ENCODE data around the gene TRIM66. TPM values are rescaled to one million over a fixed set of nuclear protein-coding genes. Genes with fewer than 3 reads are reported as not detected.
A peak's percentile ranks its signal among the peaks of the same experiment; 100 is the strongest.

TRIM66 gene
- total RNA-seq, 2 donors from 2014 or later = 12.5 to 27.7 TPM

DNA sequence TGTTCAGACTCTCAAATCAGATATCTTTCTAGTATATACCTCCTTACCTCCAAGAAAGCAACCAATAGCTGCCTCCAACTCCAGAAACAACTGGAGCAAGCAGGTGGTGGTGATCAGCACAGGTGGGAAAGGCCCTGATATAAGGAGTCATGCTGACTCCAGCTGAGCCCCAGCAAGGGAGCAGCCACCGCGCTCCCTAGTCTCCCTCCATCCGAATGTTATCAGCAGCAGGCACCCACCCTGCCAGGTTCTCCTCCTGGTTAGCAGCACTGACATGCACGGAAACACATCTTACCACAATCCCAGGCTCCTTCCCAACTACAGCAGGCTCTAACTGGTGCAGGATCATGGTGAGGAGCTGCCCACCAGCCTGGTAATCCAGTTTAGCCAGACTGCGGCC, 69.9 kb downstream of the TRIM66 start:
- Mint-ChIP-seq H3K36me3 (no peaks in the 10 kb centered on the region), H3K27me3 (no peaks in the 10 kb centered on the region), H3K4me1 (ENCODE audit: low read depth in 2 of 2) (peaks cover 0 to 8% of the 10 kb centered on the region in 2 donors), H3K9me3 (no peaks in the 10 kb centered on the region), H3K4me3 (no peak overlapping the region), H3K27ac (no peak overlapping the region)
- DNase-seq (ENCODE audit: low spot score) (no peak), ATAC-seq (no peak)

DNA sequence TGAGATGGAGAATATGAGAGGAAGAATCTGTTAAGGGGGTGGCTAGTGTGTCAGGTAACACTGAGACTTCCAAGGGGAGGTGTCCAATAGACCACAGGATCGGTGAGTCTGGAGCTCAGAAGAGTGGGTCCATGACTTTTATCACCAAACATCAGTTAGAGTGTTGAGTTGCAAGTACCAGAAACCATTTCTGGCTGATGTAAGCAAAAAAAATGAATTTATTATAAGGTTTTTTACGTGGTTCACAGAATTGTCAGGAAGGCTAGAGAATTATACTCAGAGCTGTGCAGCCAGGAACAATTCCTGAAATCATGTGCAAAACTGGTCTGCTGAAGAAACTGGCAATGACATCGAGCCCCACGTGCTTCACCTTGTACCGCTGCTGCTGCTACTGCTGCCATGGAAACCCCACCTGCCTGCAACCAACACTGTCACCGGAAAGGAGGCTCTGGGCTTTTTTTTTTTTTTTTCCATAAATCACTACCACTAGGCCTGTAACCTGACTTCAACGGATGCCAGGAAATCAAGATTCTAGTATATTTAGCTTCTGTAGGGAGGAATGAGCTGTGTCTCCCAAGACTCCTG, 71.8 kb downstream of the TRIM66 start:
- DNase-seq (ENCODE audit: low spot score) (no peak), ATAC-seq (no peak)
- H3K9me3 Mint-ChIP-seq = no peaks in the 10 kb centered on the region
- no peak overlapping the region for H3K4me3 Mint-ChIP-seq
- peaks cover 0 to 8% of the 10 kb centered on the region in 2 donors for H3K4me1 Mint-ChIP-seq (ENCODE audit: low read depth in 2 of 2)
- peaks cover 12% of the 10 kb centered on the region in 2 donors for H3K27me3 Mint-ChIP-seq
- no peak overlapping the region for H3K27ac Mint-ChIP-seq
- no peaks in the 10 kb centered on the region for H3K36me3 Mint-ChIP-seq

DNA sequence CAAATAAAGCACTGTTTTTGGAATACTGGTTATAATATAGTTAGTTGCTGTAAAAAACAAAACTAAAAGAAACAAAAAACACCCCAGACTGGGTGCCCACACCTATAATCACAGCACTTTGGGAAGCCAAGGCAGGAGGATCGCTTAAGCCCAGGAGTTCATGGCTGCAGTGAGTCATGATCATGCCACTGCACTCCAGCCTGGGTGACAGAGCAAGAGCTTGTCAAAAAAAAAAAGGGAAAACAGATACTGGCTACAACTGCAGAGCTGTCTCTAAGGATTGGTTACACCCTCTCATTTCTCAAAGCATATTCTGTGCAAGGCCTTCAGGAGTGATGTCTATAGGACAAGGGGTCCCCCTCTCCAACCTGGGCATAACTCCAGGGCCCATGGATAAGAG, 73.8 kb downstream of the TRIM66 start:
- Mint-ChIP-seq H3K27me3 (peaks cover 23 to 24% of the 10 kb centered on the region in 2 donors), H3K36me3 (no peaks in the 10 kb centered on the region), H3K4me1 (ENCODE audit: low read depth in 2 of 2) (peaks cover 0 to 8% of the 10 kb centered on the region in 2 donors), H3K27ac (no peak overlapping the region), H3K4me3 (no peak overlapping the region), H3K9me3 (no peaks in the 10 kb centered on the region)
- ATAC-seq = no peak
- no peak for DNase-seq (ENCODE audit: low spot score)

DNA sequence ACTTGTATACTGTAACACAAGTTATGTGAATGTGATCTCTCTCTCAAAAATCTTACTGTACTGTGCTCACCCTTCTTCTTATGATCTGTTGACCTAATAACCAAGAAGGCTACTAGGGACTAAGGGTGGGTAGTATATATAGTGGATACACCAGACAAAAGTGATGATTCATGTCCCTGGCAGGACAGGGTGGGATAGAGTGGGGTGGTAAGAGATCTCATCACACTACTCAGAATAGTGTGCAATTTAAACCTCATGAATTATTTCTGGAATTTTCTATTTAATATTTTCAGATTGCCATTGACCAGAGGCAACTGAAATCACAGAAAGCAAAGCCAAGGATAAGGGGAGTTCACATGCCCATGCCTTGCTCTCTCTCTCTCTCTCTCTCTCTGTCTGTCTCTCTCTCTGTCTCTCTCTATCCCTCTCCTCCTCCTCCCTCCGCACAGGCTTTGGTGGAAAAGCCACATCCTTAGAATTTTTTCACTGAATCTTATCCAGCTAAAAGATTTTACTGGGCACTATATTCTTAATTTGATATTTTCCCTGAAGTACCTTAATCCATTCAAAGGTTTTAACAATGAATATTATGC, 76.4 kb downstream of the TRIM66 start:
- Mint-ChIP-seq H3K27ac (no peak overlapping the region), H3K36me3 (no peaks in the 10 kb centered on the region)
- ATAC-seq = no peak

DNA sequence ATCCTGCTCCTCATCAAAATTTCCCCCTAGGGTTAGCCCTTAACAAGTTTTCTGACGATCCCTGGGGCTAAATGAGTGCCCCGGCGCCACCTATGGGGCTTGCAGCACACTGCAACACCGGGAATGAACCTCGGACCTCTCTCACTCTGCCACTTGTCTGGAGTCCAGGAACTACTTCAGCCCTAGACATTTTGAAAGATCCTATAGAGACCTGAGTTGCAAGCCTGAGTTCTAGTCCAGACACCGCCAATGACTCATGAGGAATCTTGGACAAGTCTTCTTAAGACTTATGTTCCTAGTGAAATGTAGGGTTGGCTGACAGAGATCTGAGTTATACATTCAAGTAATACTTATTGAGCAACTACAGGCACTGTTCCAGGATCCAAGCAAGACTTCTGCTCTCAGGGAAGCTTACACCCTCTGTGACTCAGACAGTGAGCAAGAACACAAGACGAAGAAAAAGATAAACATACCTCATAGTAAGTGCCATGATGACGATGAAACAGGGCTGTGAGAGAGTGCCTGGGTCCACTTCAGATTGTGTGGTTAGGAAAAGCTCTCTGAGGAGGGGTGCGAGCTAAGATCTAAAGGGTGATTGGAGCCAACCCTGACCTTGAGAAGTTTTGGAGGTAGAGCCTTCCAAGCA, 78.3 kb downstream of the TRIM66 start:
- H3K36me3 Mint-ChIP-seq = no peaks in the 10 kb centered on the region
- peaks cover 30 to 33% of the 10 kb centered on the region in 2 donors for H3K27me3 Mint-ChIP-seq
- H3K4me1 Mint-ChIP-seq (ENCODE audit: low read depth in 2 of 2) = no peaks in the 10 kb centered on the region
- DNase-seq (ENCODE audit: low spot score) (no peak), ATAC-seq (peak; percentile 66 to 71)
- H3K4me3 Mint-ChIP-seq = no peak overlapping the region
- H3K9me3 Mint-ChIP-seq = no peaks in the 10 kb centered on the region
- no peak overlapping the region for H3K27ac Mint-ChIP-seq

More for the DNA sequence above, 76.4 kb downstream of the TRIM66 start:
- Mint-ChIP-seq H3K27me3 (peaks cover 30 to 32% of the 10 kb centered on the region in 2 donors), H3K4me1 (ENCODE audit: low read depth in 2 of 2) (no peaks in the 10 kb centered on the region), H3K4me3 (no peak overlapping the region), H3K9me3 (no peaks in the 10 kb centered on the region)
- DNase-seq (ENCODE audit: low spot score) = no peak

DNA sequence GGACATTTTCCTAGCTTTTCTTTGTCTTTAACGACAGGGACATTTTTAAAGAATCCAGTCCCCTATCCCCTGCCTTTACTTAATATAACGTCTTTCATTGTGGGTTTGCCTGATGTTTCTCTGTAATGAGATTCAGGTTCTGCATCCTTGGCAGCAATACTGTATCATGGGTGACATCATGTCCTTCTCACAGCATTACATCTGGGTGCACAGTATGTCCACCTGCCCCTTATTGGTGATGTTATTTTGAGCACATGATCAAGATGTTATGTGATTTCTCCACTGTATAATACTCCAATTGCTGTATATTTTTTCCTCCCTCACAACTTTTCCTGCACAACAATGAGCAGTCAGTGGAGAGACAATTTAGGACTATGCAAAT, 78.8 kb downstream of the TRIM66 start:
- Mint-ChIP-seq H3K4me1 (ENCODE audit: low read depth in 2 of 2) (no peaks in the 10 kb centered on the region), H3K9me3 (no peaks in the 10 kb centered on the region), H3K27ac (no peak overlapping the region), H3K36me3 (no peaks in the 10 kb centered on the region), H3K27me3 (peaks cover 33 to 35% of the 10 kb centered on the region in 2 donors), H3K4me3 (no peak overlapping the region)
- DNase-seq (ENCODE audit: low spot score) = no peak
- peak in 1 of 2 donors; percentile 11 for ATAC-seq

DNA sequence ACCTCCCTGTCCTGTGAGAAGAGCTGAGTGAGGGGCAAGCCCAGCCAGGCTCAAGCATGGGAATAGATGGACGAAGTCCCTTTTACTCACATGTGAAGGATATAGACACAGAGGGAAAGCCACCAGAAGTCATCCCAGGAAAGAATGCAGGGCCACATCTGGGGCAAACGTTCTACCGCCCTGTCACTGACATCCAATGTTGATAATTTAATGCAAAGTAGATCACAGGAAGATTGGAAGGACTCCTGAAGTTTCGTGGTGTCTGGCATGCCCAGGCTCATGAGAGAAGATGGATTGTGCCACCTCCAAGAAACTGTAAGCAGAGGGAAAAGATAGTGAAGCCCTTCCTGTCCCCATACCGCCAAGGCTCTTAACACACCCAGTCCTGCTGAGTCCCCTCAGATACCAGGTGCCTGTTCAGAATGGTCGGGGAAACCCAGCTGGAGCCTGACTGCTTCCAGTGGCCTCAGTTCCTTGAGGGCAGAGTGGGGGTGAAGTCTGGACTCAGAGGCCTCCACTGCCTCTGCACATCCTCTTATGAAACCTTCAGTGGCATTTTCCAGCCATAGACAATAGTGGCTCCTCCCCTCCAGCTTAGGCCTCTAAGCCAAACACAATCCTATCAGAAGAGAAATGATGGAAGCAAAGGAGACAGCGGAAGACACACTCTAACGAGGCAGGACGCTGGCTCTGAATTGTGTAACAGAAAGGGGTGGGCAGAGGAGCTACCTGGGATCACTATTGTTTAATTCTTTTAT, 80.9 kb downstream of the TRIM66 start:
- Mint-ChIP-seq H3K36me3 (no peaks in the 10 kb centered on the region), H3K27ac (no peak overlapping the region)
- no peak for ATAC-seq

DNA sequence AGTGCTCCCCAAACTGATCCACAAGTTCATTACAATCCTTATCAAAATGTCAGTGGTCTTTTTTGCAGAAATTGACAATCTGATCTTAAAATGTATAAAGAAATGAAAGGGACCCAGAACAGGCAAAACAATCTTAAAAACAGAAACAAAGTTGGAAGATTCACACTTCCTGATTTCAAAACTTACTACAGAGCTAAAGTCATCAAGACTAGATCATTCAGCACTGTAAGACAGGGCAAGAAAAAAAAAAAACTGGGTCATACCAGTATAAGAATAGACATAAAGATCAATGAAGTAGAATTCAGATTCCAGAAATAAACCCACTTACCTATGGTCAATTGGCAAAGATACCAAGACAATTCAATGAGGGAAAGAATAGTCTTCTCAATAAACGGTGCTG, 84.0 kb downstream of the TRIM66 start:
- peaks cover 35 to 50% of the 10 kb centered on the region in 2 donors for H3K27me3 Mint-ChIP-seq
- ATAC-seq = no peak

More for the DNA sequence above, 80.9 kb downstream of the TRIM66 start:
- DNase-seq (ENCODE audit: low spot score) = no peak
- no peak overlapping the region for H3K4me3 Mint-ChIP-seq
- no peaks in the 10 kb centered on the region for H3K9me3 Mint-ChIP-seq
- H3K4me1 Mint-ChIP-seq (ENCODE audit: low read depth in 2 of 2) = no peaks in the 10 kb centered on the region
- H3K27me3 Mint-ChIP-seq = peaks cover 40 to 46% of the 10 kb centered on the region in 2 donors

DNA sequence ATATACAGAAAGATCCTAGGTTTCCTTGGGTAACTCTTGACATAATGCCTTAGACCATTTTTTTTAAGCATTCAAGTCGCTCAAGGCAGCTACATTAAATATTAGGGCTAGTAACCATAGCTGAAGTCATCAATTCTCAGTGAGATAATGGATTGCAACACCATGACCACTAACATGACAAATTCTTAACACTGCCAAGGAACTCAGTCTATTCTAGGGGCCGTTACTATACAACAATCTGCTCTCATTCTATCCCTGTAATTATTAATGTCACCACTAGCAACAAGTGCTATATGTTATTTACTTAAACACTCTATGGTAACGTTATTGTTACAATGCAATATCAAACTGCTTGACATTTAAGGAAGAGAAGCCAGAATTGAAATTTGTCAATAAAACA, 85.3 kb downstream of the TRIM66 start:
- no peak overlapping the region for H3K27ac Mint-ChIP-seq
- ATAC-seq = no peak
- H3K9me3 Mint-ChIP-seq = no peaks in the 10 kb centered on the region
- no peaks in the 10 kb centered on the region for H3K36me3 Mint-ChIP-seq
- no peaks in the 10 kb centered on the region for H3K4me1 Mint-ChIP-seq (ENCODE audit: low read depth in 2 of 2)
- DNase-seq (ENCODE audit: low spot score) = no peak
- H3K4me3 Mint-ChIP-seq = no peak overlapping the region
- peaks cover 42 to 57% of the 10 kb centered on the region in 2 donors for H3K27me3 Mint-ChIP-seq

More for the DNA sequence above, 84.0 kb downstream of the TRIM66 start:
- no peak for DNase-seq (ENCODE audit: low spot score)
- Mint-ChIP-seq H3K9me3 (no peaks in the 10 kb centered on the region), H3K27ac (no peak overlapping the region), H3K4me1 (ENCODE audit: low read depth in 2 of 2) (no peaks in the 10 kb centered on the region), H3K36me3 (no peaks in the 10 kb centered on the region), H3K4me3 (no peak overlapping the region)

DNA sequence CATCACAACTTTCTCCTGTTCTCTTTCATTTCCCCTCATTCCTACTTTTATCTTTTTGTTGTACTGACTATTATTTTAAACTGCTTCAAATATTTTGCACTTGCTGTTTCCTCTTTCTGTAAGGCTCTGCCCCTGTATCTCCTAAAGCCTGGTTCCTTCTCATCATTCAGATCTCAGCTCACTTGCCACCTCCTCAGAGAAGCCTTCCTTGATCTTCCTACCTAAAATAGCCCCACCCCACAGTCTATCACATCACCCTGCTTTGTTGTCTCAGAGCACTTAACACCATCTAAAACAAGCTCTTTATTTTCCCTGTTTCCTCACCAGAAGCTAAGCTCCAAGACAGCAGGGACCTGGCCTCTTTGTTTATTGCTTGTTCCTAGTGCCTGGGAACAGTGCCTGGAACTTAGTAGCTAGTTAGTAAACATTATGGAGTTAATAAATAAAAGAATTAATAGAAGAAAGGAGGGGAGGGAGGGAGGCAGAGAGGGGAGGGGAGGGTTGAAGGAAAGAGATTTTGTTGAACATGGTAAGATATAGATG, 85.9 kb downstream of the TRIM66 start:
- H3K4me1 Mint-ChIP-seq (ENCODE audit: low read depth in 2 of 2) = no peaks in the 10 kb centered on the region
- no peaks in the 10 kb centered on the region for H3K9me3 Mint-ChIP-seq
- H3K27ac Mint-ChIP-seq = no peak overlapping the region
- peaks cover 42 to 61% of the 10 kb centered on the region in 2 donors for H3K27me3 Mint-ChIP-seq
- H3K36me3 Mint-ChIP-seq = no peaks in the 10 kb centered on the region
- H3K4me3 Mint-ChIP-seq = no peak overlapping the region
- no peak for DNase-seq (ENCODE audit: low spot score)
- no peak for ATAC-seq

DNA sequence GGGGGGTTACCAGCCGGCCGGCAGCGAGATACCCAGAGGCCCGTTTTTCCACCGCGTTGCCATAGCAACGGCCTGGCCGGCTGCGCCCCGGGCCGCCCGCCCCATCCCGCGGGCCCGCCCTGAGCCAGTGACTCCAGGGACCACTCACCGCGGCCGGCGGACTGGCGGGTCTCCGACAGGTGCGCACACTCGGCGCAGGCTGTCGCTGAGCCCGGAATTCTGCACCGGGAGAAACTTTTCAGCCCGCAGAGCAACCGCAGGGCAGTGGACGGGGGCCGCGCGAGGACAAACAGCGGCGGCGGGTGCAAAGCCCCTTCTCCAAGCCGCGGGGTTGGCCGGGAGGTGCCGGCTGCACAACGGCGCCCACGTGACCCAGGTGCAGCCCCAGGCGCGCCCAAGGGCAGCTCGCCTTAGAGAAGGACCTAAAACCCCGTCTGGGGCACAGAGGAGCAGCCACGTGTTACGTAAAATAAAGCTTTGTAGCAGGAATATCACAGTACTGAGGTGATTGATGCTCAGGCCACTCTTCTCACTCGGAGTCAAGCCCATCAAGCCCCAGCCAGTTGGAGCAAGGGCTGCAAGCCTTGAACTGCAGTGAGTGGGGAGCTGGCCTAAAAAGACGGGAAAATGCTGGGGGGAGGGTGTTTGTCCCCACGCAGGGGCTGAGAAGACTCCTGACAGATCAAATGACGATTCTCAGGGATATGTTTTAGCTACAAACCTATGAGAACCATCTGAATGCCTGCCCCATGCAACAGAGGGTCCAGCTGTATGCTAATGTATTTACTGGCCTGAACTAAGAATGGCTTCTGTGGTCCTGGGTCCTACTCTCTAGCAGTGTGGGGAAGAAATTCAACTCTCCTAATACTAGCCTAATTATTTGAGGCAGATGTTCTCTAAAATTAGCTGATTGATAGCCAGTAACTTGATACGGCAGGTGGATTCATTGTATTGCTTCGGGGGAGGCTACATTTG, 88.2 kb downstream of the TRIM66 start, which contains the start of gene STK33:
Gene STK33, minus strand, starts transcription at position 294 of the 975 bp plus-strand sequence. CDS start 119,323 bp downstream, outside the sequence.
- H3K9me3 Mint-ChIP-seq = no peaks in the 10 kb centered on the region
- H3K4me3 Mint-ChIP-seq = peak within 1 kb of the TSS; percentile 47
- ATAC-seq (peak; percentile 63 to 83), DNase-seq (ENCODE audit: low spot score) (no peak)
- H3K27ac Mint-ChIP-seq = no peak within 1 kb of the TSS
- H3K27me3 Mint-ChIP-seq = peaks cover 43 to 69% of the 10 kb centered on the region in 2 donors
- no peaks in the 10 kb centered on the region for H3K4me1 Mint-ChIP-seq (ENCODE audit: low read depth in 2 of 2)
- H3K36me3 Mint-ChIP-seq = no peaks in the 10 kb centered on the region

DNA sequence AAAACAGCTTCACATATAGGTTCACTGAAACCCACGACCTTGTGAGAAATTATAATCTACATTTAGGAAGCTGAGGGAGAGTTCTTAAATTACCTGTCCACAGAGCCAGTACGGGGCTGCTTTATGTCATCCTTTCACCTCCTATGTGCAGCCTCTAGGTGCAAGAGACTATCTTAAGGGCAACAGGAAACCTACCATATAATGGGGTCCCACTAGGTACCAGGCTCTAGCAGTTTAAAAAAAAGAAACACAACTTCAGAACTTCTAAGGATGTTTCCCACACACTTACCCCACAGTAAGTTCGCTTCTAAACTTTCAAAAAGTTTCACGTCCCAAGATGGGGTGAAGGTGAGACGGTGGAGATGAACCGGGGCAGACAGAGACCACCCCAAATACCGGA, 89.0 kb downstream of the TRIM66 start:
- no peak for ATAC-seq

DNA sequence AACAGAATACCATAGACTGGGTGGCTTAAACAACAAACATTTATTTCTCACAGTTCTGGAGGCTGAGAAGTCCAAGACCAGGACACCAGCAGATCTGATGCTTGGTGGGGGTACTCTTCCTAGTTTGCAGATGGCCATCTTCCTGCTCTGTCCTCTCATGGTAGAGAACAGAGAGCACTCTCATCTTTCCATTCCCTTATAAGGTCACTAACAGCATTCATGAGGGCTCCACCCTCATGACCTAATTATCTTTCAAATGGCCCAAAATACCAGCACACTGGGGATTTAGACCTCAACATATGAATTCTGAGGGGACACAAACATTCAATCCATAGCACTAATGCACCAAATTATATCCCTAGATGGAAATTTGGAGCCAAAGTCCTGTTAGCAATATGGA, 94.5 kb downstream of the TRIM66 start:
- DNase-seq (ENCODE audit: low spot score) (no peak), ATAC-seq (no peak)
- no peaks in the 10 kb centered on the region for H3K36me3 Mint-ChIP-seq
- peaks cover 17 to 40% of the 10 kb centered on the region in 2 donors for H3K27me3 Mint-ChIP-seq
- no peaks in the 10 kb centered on the region for H3K4me1 Mint-ChIP-seq (ENCODE audit: low read depth in 2 of 2)
- no peaks in the 10 kb centered on the region for H3K9me3 Mint-ChIP-seq
- no peak overlapping the region for H3K4me3 Mint-ChIP-seq
- no peak overlapping the region for H3K27ac Mint-ChIP-seq

More for the DNA sequence above, 89.0 kb downstream of the TRIM66 start:
- peak overlapping the region; percentile 47 for H3K4me3 Mint-ChIP-seq
- H3K4me1 Mint-ChIP-seq (ENCODE audit: low read depth in 2 of 2) = no peaks in the 10 kb centered on the region
- H3K9me3 Mint-ChIP-seq = no peaks in the 10 kb centered on the region
- H3K36me3 Mint-ChIP-seq = no peaks in the 10 kb centered on the region
- no peak overlapping the region for H3K27ac Mint-ChIP-seq
- no peak for DNase-seq (ENCODE audit: low spot score)
- H3K27me3 Mint-ChIP-seq = peaks cover 38 to 68% of the 10 kb centered on the region in 2 donors
